Measurements from ENCODE around the gene MARK2. TPM values are rescaled to one million over a fixed set of nuclear protein-coding genes. Genes with fewer than 3 reads are reported as not detected.
A peak's percentile ranks its signal among the peaks of the same experiment; 100 is the strongest.

MARK2 gene
- total and polyA plus RNA-seq, 8 donors = 11.7 to 30.8 (median 21.1) TPM

GRCh38 chr11:63906585-63906984 is 67.7 kb downstream of the MARK2 start:
- intact Hi-C loops (cut with DNase I) = loop anchor here in 1 of 3 donors (10.0 kb wide), 1 partner anchor 72 kb away; the partner anchor contains the start of gene MARK2
- Histone ChIP-seq H3K4me1 (no peaks in the 10 kb centered on the region), H3K4me3 (no peak overlapping the region), H3K27ac (no peak overlapping the region), H3K36me3 (peaks cover 15 to 56% (median 32%) of the 10 kb centered on the region in 3 donors), H3K9me3 (no peaks in the 10 kb centered on the region), H3K27me3 (no peaks in the 10 kb centered on the region)
- 85 to 91% methylated on average over 7 of the region's 7 CpGs for WGBS, 2 donors
- FAIRE-seq = no peak
- ATAC-seq = peak in 2 of 4 donors; percentile 19 to 32
- peak in 1 of 4 donors; percentile 12 for TF ChIP-seq CTCF (IDR thresholded peaks at IDR 0.05)
- DNase-seq = no peak

DNA sequence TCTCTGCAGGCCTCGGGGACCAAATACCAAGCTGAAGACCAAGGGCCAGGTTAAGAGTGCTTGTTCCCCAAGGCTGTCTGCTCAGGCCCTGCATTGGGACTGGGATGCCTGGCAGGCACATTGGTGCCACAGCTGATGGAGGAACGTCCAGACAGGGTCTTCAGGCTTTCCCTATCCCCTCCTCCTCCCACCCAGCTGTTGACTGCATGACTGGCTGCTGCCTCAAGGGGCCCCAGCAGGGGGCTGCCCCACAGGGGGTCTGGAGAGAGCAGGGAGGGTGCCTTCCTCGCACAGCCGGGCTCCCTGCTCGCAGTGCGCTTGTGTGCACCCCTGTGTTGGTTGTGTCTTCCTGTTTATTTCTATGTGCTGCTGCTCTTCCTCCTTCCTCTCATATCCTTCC is 68.2 kb downstream of the MARK2 start:
- no peak overlapping the region for H3K27ac ChIP-seq
- DNase-seq (no peak), FAIRE-seq (no peak), ATAC-seq (no peak)
- intact Hi-C loops (cut with DNase I) = loop anchor here in 1 of 3 donors (10.0 kb wide), 1 partner anchor 72 kb away; the partner anchor contains the start of gene MARK2
- no peaks in the 10 kb centered on the region for H3K4me1 ChIP-seq
- H3K4me3 ChIP-seq = no peak overlapping the region
- peaks cover 15 to 51% (median 28%) of the 10 kb centered on the region in 3 donors for H3K36me3 ChIP-seq
- H3K27me3 ChIP-seq = no peaks in the 10 kb centered on the region
- no peaks in the 10 kb centered on the region for H3K9me3 ChIP-seq
- no peak for TF ChIP-seq CTCF (IDR thresholded peaks at IDR 0.05)
- WGBS, 2 donors = 71 to 73% methylated on average over 6 of the region's 6 CpGs

DNA sequence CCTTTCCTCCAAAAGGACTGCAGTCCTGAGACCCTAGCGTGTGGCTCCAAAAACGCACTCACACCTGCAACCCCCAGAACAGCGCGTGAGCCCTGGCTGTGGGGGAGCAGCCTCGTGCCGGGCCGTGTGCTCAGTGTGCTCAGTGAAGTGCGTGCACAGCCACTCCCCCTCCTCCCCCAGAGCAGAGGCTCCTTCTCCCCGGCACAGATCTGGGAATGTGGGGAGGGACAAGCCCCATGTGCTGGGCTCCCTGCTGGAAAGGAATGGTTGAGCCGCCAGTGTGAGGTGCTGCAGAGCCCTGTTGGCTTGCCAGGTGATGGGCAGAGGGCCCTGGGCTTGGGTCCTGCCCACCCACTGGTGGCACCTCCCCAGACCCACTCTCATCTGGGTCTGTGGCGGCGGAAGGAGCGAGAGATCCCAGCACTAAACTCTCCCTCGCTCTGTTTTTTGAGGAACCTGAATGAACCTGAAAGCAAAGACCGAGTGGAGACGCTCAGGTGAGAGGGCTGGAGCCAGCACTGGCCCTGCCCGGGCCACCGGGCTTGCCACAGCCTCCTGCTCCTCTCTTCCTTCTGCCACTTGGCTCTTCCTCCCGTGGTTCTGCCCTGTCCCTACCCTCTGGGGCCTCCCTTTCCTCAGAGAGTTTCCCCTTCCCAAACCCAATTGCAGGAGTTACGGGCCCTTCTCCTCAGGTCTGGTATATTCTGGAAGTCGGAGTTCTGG is 69.1 kb downstream of the MARK2 start:
- Histone ChIP-seq H3K9me3 (no peaks in the 10 kb centered on the region), H3K4me1 (no peaks in the 10 kb centered on the region), H3K27ac (no peak overlapping the region), H3K27me3 (no peaks in the 10 kb centered on the region), H3K4me3 (no peak overlapping the region), H3K36me3 (peaks cover 6 to 42% (median 19%) of the 10 kb centered on the region in 3 donors)
- ATAC-seq (no peak), DNase-seq (no peak), FAIRE-seq (no peak)
- intact Hi-C loops (cut with DNase I) = loop anchor here in 1 of 3 donors (10.0 kb wide), 1 partner anchor 73 kb away; the partner anchor contains the start of gene MARK2
- TF ChIP-seq CTCF (IDR thresholded peaks at IDR 0.05) = no peak
- 91% methylated on average over 21 of the region's 21 CpGs for WGBS, 2 donors

GRCh38 chr11:63908631-63909401 is 69.9 kb downstream of the MARK2 start:
- ATAC-seq (peak in 1 of 4 donors; percentile 5), FAIRE-seq (no peak), DNase-seq (no peak)
- no peak overlapping the region for H3K27ac ChIP-seq
- intact Hi-C loops (cut with DNase I) = loop anchor here in 1 of 3 donors (10.0 kb wide), 1 partner anchor 74 kb away; the partner anchor contains the start of gene MARK2
- no peak for TF ChIP-seq CTCF (IDR thresholded peaks at IDR 0.05)
- no peaks in the 10 kb centered on the region for H3K4me1 ChIP-seq
- 89% methylated on average over 46 of the region's 46 CpGs for WGBS, 2 donors
- no peaks in the 10 kb centered on the region for H3K27me3 ChIP-seq
- peaks cover 4 to 34% (median 11%) of the 10 kb centered on the region in 3 donors for H3K36me3 ChIP-seq
- no peak overlapping the region for H3K4me3 ChIP-seq
- H3K9me3 ChIP-seq = no peaks in the 10 kb centered on the region

All from pancreas (tissue), 10 donors.